IMR-90 (cell line): ENCODE measurements around the gene PNCK.

Source experiments
- BHLHE40 ChIP-seq: fragments of 150-350 bp; IDR thresholded peaks from 2 replicates; pipeline ENCODE4 v1.6.1; 2016; ENCODE audit warnings: mild to moderate bottlenecking, low read depth, low read length
- CEBPB ChIP-seq: IDR thresholded peaks from 2 replicates; pipeline ENCODE4 v1.6.1; 2012; ENCODE audit warnings: low read depth, low read length, improper control_type of control experiment
- CHD1 ChIP-seq: IDR thresholded peaks from 2 replicates; pipeline ENCODE4 v1.6.1; 2012; ENCODE audit warnings: low read depth, low read length, improper control_type of control experiment
- CTCF ChIP-seq: conservative IDR thresholded peaks from 2 replicates; pipeline ENCODE4 v1.5.1; 2012; ENCODE audit warnings: mild to moderate bottlenecking, low read depth, low read length, improper control_type of control experiment
- ELK1 ChIP-seq: fragments of 150-350 bp; IDR thresholded peaks from 2 replicates; pipeline ENCODE4 v1.6.1; 2016; ENCODE audit warnings: low read depth, mild to moderate bottlenecking, low read length, moderate library complexity, borderline replicate concordance
- FOS ChIP-seq: fragments of 150-350 bp; IDR thresholded peaks from 2 replicates; pipeline ENCODE4 v1.6.1; 2016; ENCODE audit warnings: low read depth, low read length
- MAZ ChIP-seq: IDR thresholded peaks from 2 replicates; pipeline ENCODE4 v1.6.1; 2012; ENCODE audit warnings: low read depth, mild to moderate bottlenecking, low read length, improper control_type of control experiment, moderate library complexity, borderline replicate concordance
- MXI1 ChIP-seq: IDR thresholded peaks from 2 replicates; pipeline ENCODE4 v1.6.1; 2012; ENCODE audit warnings: low read depth, mild to moderate bottlenecking, low read length, moderate library complexity, borderline replicate concordance
- POLR2A ChIP-seq: IDR thresholded peaks from 2 replicates; pipeline ENCODE4 v1.6.1; 2012; ENCODE audit warnings: mild to moderate bottlenecking, low read depth, low read length
- RAD21 ChIP-seq: IDR thresholded peaks from 2 replicates; pipeline ENCODE4 v1.6.1; 2012; ENCODE audit warnings: low read length, improper control_type of control experiment
- RFX5 ChIP-seq: IDR thresholded peaks from 2 replicates; pipeline ENCODE4 v1.8.0; 2012; ENCODE audit warnings: low read depth, mild to moderate bottlenecking, low read length, moderate library complexity
- SMC3 ChIP-seq: fragments of 150-350 bp; IDR thresholded peaks from 2 replicates; pipeline ENCODE4 v1.6.1; 2016; ENCODE audit warnings: low read depth, mild to moderate bottlenecking, antibody characterized with exemption, low read length, moderate library complexity
- USF2 ChIP-seq: fragments of 150-350 bp; IDR thresholded peaks from 2 replicates; pipeline ENCODE4 v1.6.1; 2017; ENCODE audit warnings: mild to moderate bottlenecking, antibody characterized with exemption, low read length, low read depth

DNA sequence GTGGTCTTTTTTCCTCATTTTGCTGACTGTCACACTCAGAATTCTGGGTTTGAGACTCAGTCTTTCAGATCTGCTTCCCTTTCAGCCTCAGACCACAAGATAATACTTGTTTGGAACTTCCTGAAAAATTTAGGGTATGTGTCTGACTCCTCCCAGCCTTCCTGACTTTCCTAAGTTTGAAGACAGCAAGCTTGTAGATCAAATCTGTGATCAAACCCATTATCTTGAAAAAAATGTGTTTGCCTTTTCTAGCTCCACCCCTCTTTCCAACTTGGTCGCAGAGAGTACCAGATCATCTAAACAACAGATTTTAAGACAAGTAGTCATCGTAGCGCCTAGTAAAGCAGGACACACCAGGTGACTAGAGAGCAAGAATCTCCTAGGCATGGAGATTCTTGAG, 40.6 kb upstream of the PNCK start:
- no peak for TF ChIP-seq CTCF
- TF ChIP-seq RAD21 = no peak
- no peak for TF ChIP-seq CHD1
- no peak for TF ChIP-seq POLR2A
- TF ChIP-seq ELK1 = no peak
- no peak for TF ChIP-seq SMC3
- no peak for TF ChIP-seq CEBPB
- no peak for TF ChIP-seq USF2
- TF ChIP-seq BHLHE40 = no peak
- no peak for TF ChIP-seq MAZ
- TF ChIP-seq RFX5 = no peak
- no peak for TF ChIP-seq MXI1
- TF ChIP-seq FOS = no peak
